NOMO-1 treated with dmso at 0.1 percent for 144 hours (cell line): Measurements from ENCODE around the gene TENT5A.

Experiments used
- DNase-seq: peaks from one replicate; lab custom pipeline; 2025; ENCODE audit not compliant: unreplicated experiment; lab: John Stamatoyannopoulos, UW

TENT5A gene

GRCh38 chr6:81718126-81718525, 34.4 kb downstream of the TENT5A start:
- DNase-seq: no peak

- no peak for DNase-seq
These were observed 37.8 kb downstream of the TENT5A start for GRCh38 chr6:81714684-81715083.

- DNase-seq: no peak
These were observed 39.3 kb downstream of the TENT5A start for GRCh38 chr6:81713205-81713604.

GRCh38 chr6:81708113-81708699, 44.3 kb downstream of the TENT5A start:
- no peak for DNase-seq

- DNase-seq: no peak
These were observed 47.8 kb downstream of the TENT5A start for GRCh38 chr6:81704700-81705099.

- DNase-seq: no peak
These were observed 52.1 kb downstream of the TENT5A start for GRCh38 chr6:81700414-81700813.

- DNase-seq: no peak
These were observed 54.9 kb downstream of the TENT5A start for GRCh38 chr6:81697559-81697958.

GRCh38 chr6:81696524-81696923, 56.0 kb downstream of the TENT5A start:
- no peak for DNase-seq
